Choroid plexus epithelial cell (primary cell): ENCODE data around the gene C1orf21.

ENCODE experiments used
- DNase-seq: peaks from one replicate; pipeline ENCODE4 v3.0.0-alpha.2; 2010; ENCODE audit warnings: low read depth
- H3K4me3 ChIP-seq: 2 replicates; pipeline ENCODE4 v1.5.1; 2011; ENCODE audit warnings: low read depth, mild to moderate bottlenecking, control low read depth, low read length, moderate library complexity
- TF ChIP-seq, protein P1 (sequence below): conservative IDR thresholded peaks from 2 replicates; pipeline ENCODE4 v1.5.1; 2011; ENCODE audit warnings: low read depth, mild to moderate bottlenecking, control low read depth, inconsistent platforms, low read length, moderate library complexity

Gene C1orf21

DNA sequence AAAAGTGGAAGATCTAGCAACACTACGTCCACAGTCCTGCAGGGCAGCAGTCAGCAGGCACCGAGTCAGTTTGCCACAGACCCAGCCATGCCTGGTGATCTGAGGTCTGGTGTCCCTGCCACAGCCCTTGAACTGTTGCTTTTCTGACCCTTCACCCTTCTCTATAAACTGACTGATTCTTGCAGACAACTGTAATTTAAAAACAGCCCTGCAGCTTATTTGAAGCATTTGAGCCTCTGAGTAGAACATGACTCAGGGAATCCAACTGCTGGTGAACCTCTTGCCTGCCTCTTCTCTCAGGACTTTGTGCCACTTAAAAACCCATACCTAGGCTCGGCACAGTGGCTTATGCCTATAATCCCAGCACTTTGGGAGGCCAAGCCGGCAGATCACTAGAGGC, 260.6 kb downstream of the C1orf21 start:
- TF ChIP-seq, protein P1, sequence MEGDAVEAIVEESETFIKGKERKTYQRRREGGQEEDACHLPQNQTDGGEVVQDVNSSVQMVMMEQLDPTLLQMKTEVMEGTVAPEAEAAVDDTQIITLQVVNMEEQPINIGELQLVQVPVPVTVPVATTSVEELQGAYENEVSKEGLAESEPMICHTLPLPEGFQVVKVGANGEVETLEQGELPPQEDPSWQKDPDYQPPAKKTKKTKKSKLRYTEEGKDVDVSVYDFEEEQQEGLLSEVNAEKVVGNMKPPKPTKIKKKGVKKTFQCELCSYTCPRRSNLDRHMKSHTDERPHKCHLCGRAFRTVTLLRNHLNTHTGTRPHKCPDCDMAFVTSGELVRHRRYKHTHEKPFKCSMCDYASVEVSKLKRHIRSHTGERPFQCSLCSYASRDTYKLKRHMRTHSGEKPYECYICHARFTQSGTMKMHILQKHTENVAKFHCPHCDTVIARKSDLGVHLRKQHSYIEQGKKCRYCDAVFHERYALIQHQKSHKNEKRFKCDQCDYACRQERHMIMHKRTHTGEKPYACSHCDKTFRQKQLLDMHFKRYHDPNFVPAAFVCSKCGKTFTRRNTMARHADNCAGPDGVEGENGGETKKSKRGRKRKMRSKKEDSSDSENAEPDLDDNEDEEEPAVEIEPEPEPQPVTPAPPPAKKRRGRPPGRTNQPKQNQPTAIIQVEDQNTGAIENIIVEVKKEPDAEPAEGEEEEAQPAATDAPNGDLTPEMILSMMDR = no peak
- H3K4me3 ChIP-seq = no peak overlapping the region
- no peak for DNase-seq

DNA sequence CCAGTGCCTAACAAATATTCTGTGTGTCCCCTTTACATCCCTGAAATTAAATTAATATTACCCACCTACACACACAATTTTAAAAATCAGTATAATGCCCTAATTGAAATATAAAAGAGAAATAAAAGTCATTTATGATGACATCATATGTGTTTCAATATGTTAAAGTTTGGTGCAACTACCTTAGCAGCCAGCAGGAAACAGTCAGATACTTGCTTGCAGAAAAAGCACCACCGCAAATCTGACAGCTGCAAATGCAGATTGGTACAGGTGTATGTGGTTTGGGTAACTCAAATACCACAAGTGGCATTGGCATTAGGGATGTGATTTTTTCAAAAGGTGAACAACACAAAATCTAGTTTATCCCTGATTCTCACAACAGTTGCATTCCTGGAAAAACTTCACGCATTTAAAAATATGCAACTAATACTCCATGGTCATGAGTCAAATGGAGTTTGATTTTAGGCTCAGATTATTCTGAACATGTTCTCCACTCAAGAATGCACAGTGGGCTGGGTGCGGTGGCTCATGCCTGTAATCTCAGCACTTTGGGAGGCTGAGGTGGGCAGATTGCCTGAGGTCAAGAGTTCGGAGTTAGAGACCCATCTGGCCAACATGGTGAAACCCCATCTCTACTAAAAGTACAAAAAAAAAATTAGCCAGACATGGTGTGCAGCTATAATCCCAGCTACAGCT, 261.5 kb downstream of the C1orf21 start:
- no peak overlapping the region for H3K4me3 ChIP-seq
- TF ChIP-seq, protein P1 = no peak

DNA sequence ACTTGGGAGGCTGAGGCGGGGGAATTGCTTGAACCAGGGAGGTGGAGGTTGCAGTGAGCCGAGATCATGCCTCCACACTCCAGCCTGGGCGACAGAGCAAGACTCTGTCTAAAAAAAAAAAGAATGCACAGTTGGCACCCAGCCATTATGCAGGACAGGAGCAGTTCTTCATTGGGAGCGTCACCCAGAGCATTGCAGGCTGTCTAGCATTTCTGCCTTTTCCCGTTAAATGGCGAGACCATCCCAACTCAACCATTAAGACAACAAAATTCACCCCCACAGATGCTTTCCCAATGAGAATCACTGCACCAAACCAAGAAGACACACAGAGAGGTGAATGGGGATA, 262.0 kb downstream of the C1orf21 start:
- H3K4me3 ChIP-seq = no peak overlapping the region
- TF ChIP-seq, protein P1 = no peak
- DNase-seq = no peak

More for the DNA sequence above, 261.5 kb downstream of the C1orf21 start:
- DNase-seq = no peak

DNA sequence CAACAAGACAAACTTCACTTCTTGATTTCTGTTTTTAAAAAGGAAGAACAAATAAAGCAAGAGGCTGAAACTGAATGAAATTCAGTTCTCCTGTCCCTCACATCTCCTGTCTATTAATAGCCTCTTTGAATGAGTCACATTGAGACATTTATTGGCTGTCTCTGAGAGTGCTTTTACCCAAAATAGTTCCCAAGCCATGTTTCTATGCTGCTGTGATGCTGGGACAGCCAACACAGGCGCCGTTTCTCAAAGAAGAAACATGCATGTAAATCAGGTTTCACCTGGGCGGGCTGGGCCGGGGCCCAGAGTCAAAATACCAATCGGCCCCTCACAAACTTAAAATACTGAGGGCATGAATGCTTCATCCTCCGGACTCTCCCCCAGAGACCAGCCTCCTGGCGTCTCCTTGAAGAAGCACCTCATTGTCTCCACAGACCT, 262.6 kb downstream of the C1orf21 start:
- TF ChIP-seq, protein P1 = no peak
- H3K4me3 ChIP-seq = no peak overlapping the region
- DNase-seq = no peak

DNA sequence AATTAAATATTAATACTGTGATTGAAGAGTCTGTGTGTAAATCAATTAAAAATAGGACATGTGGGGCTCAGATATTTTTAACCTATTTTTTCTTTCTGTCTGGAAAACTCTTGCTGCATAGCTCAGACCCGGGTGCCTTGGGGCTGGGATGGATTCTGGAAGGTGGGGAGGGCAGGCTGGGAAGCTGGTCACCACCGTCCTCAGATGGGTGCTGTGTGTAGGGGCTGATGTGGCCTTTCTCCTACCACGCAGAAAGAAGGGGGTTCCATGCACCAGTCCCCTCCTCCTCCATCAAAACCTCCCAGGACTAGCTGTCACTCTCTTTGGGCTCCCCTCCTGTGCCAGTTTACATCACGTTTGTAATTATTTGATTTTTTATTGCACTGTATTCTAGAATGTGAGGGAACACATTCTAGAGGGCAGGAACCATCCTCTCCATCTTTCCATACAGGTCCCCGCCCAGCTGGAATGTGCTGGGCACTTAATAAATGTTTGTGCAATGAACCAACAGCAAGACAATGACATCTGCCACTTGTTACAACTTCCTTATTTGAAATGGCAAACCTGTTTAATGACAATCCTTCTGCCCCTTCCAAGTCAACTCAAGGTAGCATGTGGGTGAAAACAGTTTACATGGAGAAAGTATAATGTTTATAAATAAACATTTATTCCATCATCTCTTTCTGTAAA, 263.5 kb downstream of the C1orf21 start:
- no peak for DNase-seq
- TF ChIP-seq, protein P1 = no peak

DNA sequence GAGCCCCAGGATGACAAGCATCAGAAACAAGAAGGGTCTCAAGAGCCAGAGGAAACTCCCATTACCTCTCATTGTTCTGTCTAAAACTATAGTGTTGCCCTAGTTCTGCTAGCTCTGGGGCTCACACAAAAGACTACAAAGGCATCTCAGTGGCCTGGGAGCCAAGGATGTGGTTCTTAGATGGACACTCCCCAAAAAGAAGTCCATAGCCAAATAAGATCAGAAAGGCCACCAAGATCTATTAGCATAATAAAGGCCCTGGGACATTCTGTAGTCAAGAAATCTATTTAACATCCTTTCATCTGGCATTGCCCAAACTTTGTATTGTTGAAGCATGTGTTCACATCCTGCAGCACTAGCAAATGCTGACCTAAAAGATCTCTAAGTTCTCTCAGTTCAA, 268.4 kb downstream of the C1orf21 start:
- DNase-seq = no peak
- TF ChIP-seq, protein P1 = no peak
- H3K4me3 ChIP-seq = no peak overlapping the region

More for the DNA sequence above, 263.5 kb downstream of the C1orf21 start:
- H3K4me3 ChIP-seq = no peak overlapping the region

DNA sequence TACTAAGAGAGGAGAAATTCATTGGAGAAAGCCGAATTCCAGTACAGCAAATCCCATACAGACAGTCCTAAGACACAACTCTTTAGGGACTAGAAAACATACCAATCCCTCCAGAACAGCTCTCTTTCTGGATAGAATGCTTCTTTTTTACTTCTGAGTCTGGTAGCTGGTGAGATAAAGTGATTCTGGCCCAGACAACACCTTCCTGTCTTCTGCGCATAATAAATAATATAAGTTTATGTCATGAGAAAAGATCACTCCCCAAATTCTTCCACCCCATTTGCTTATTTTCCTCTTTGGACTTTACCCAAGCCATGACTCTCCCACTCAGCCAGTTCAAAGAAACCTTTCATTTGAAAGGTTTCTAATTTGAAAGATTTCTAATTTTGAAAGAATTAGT, 269.4 kb downstream of the C1orf21 start:
- H3K4me3 ChIP-seq = no peak overlapping the region
- TF ChIP-seq, protein P1 = no peak
- no peak for DNase-seq
